Gastroesophageal sphincter (tissue), 4 donors: ENCODE results near the gene VWA3B. TPM values are rescaled to one million over a fixed set of nuclear protein-coding genes. Genes with fewer than 3 reads are reported as not detected.

ENCODE experiments used
- ATAC-seq: fragments of 150-250 bp; one replicate; pipeline ENCODE4 v1.9.1; 2016; ENCODE audit warnings: mild to moderate bottlenecking, moderate library complexity
- H3K27ac ChIP-seq, 4 donors: fragments of 200-600 bp; sonication (generic) in 3 of 4; 1 replicate in 3 of 4; 2 replicates in 1 of 4; pipeline ENCODE4 v1.5.1; 2016 to 2019
- H3K27me3 ChIP-seq: fragments of 200-600 bp; sonication (generic); one replicate; pipeline ENCODE4 v1.5.1; 2019
- H3K36me3 ChIP-seq, 2 donors: fragments of 200-600 bp; sonication (generic); one replicate each; pipeline ENCODE4 v1.5.1; 2019; ENCODE audit warnings: control low read depth in 1 of 2
- H3K4me1 ChIP-seq, 3 donors: fragments of 200-600 bp; sonication (generic); 1 replicate in 2 of 3; 2 replicates in 1 of 3; pipeline ENCODE4 v1.5.1; 2016 to 2019; ENCODE audit warnings: control low read depth in 2 of 3
- H3K4me3 ChIP-seq, 2 donors: fragments of 200-600 bp; sonication (generic); one replicate each; pipeline ENCODE4 v1.5.1; 2019; ENCODE audit warnings: mild to moderate bottlenecking in 1 of 2, moderate library complexity in 1 of 2
- H3K9me3 ChIP-seq, 3 donors: fragments of 200-600 bp; sonication (generic); one replicate each; pipeline ENCODE4 v1.5.1; 2017 to 2019; ENCODE audit warnings: control low read depth in 2 of 3
- CTCF ChIP-seq, 4 experiments: fragments of 200-600 bp in 2 of 4; fragments of 450-650 bp in 2 of 4; sonication (generic) in 1 of 4; IDR thresholded peaks; one replicate each; pipeline ENCODE4 v1.5.1; 2017 to 2019; ENCODE audit warnings: antibody characterized with exemption in 4 of 4, mild to moderate bottlenecking in 2 of 4, moderate library complexity in 2 of 4
- EP300 ChIP-seq: sonication (generic); formaldehyde crosslinking; IDR thresholded peaks from one replicate; pipeline ENCODE4 v1.6.1; 2017; ENCODE audit warnings: antibody characterized with exemption, mild to moderate bottlenecking
- POLR2A ChIP-seq, 2 donors: fragments of 450-650 bp; IDR thresholded peaks; one replicate each; pipeline ENCODE4 v1.6.1; 2017; ENCODE audit warnings: antibody characterized with exemption in 2 of 2, mild to moderate bottlenecking in 2 of 2, moderate library complexity in 1 of 2
- POLR2AphosphoS5 ChIP-seq: sonication (generic); formaldehyde crosslinking; IDR thresholded peaks from one replicate; pipeline ENCODE4 v1.6.1; 2017; ENCODE audit warnings: antibody characterized with exemption
- WGBS, 2 donors: methylation state at CpG; one replicate each; pipeline ENCODE4 v1.1.5; 2018; ENCODE audit warnings: low coverage in 1 of 2; 5-methylcytosine and 5-hydroxymethylcytosine counted together
- total RNA-seq, 4 donors: library from RNA; depleted of rRNA; stranded (reverse); fragments of >200 nt; gene quantifications; one replicate each; pipeline ENCODE4 v1.1.0, GENCODE V29; 2016

VWA3B gene
- total RNA-seq, 4 donors from 2014 or later: not detected

- 67 to 87% methylated on average over 3 to 4 of the region's 8 CpGs for WGBS, 2 donors
- Histone ChIP-seq H3K36me3 (no peaks in the 10 kb centered on the region), H3K27me3 (no peaks in the 10 kb centered on the region), H3K4me1 (peaks cover 0 to 63% (median 3%) of the 10 kb centered on the region in 3 donors), H3K27ac (peak overlapping the region in 1 of 4 donors; percentile 24), H3K9me3 (no peaks in the 10 kb centered on the region), H3K4me3 (no peak overlapping the region)
- TF ChIP-seq CTCF (IDR thresholded peaks at IDR 0.05) (no peak), POLR2AphosphoS5 (no peak), POLR2A (IDR thresholded peaks at IDR 0.05) (no peak), EP300 (no peak)
- no peak for ATAC-seq
Measured at GRCh38 chr2:98157557-98157956, 70.6 kb downstream of the VWA3B start.

- peak overlapping the region in 1 of 4 donors; percentile 24 for H3K27ac ChIP-seq
Measured at GRCh38 chr2:98158305-98158704, 71.3 kb downstream of the VWA3B start.

GRCh38 chr2:98160554-98160953 is 73.6 kb downstream of the VWA3B start:
- Histone ChIP-seq H3K9me3 (no peaks in the 10 kb centered on the region), H3K27ac (peak overlapping the region in 3 of 4 donors; percentile 84 to 88 (median 86)), H3K4me3 (no peak overlapping the region), H3K36me3 (no peaks in the 10 kb centered on the region), H3K4me1 (peaks cover 0 to 58% (median 7%) of the 10 kb centered on the region in 3 donors), H3K27me3 (no peaks in the 10 kb centered on the region)
- 43 to 50% methylated on average over 2 to 4 of the region's 4 CpGs for WGBS, 2 donors
- no peak for TF ChIP-seq POLR2A (IDR thresholded peaks at IDR 0.05)
- TF ChIP-seq POLR2AphosphoS5: no peak
- no peak for TF ChIP-seq EP300
- no peak for TF ChIP-seq CTCF (IDR thresholded peaks at IDR 0.05)
- no peak for ATAC-seq

More at GRCh38 chr2:98158305-98158704, 71.3 kb downstream of the VWA3B start:
- no peaks in the 10 kb centered on the region for H3K27me3 ChIP-seq
- TF ChIP-seq CTCF (IDR thresholded peaks at IDR 0.05) (no peak), POLR2A (IDR thresholded peaks at IDR 0.05) (no peak), POLR2AphosphoS5 (no peak), EP300 (no peak)
- 72 to 76% methylated on average over 3 to 5 of the region's 8 CpGs for WGBS, 2 donors
- H3K36me3 ChIP-seq: no peaks in the 10 kb centered on the region
- peaks cover 0 to 63% (median 7%) of the 10 kb centered on the region in 3 donors for H3K4me1 ChIP-seq
- no peaks in the 10 kb centered on the region for H3K9me3 ChIP-seq
- H3K4me3 ChIP-seq: no peak overlapping the region
- ATAC-seq: no peak

- Histone ChIP-seq H3K4me1 (peaks cover 0 to 58% (median 7%) of the 10 kb centered on the region in 3 donors), H3K36me3 (no peaks in the 10 kb centered on the region), H3K4me3 (no peak overlapping the region), H3K9me3 (no peaks in the 10 kb centered on the region), H3K27me3 (no peaks in the 10 kb centered on the region), H3K27ac (peak overlapping the region in 3 of 4 donors; percentile 84 to 88 (median 86))
- ATAC-seq: no peak
- WGBS, 2 donors: 61% methylated on average over 3 of the region's 4 CpGs; no CpG with 5 or more reads in 1 of the 2 donors
- no peak for TF ChIP-seq POLR2AphosphoS5
- TF ChIP-seq CTCF (IDR thresholded peaks at IDR 0.05): no peak
- TF ChIP-seq POLR2A (IDR thresholded peaks at IDR 0.05): no peak
- TF ChIP-seq EP300: no peak
Measured at GRCh38 chr2:98161186-98161585, 74.2 kb downstream of the VWA3B start.

- H3K27ac ChIP-seq: peak overlapping the region in 2 of 4 donors; percentile 84 to 86
- peaks cover 0 to 40% (median 7%) of the 10 kb centered on the region in 3 donors for H3K4me1 ChIP-seq
- no peaks in the 10 kb centered on the region for H3K9me3 ChIP-seq
- TF ChIP-seq POLR2A (IDR thresholded peaks at IDR 0.05): no peak
- no peak for TF ChIP-seq CTCF (IDR thresholded peaks at IDR 0.05)
- WGBS, 2 donors: 68 to 83% methylated on average over 2 of the region's 2 CpGs
- no peaks in the 10 kb centered on the region for H3K27me3 ChIP-seq
- ATAC-seq: no peak
- H3K36me3 ChIP-seq: no peaks in the 10 kb centered on the region
- H3K4me3 ChIP-seq: no peak overlapping the region
Measured at GRCh38 chr2:98164256-98164655, 77.3 kb downstream of the VWA3B start.
